GM12878 (cell line): Measurements from ENCODE around the gene ENSA. TPM values are rescaled to one million over a fixed set of nuclear protein-coding genes. Genes with fewer than 3 reads are reported as not detected.

Experiments used
- ASH2L ChIP-seq: fragments of 300-600, 200-600 bp; sonication (generic); IDR thresholded peaks from 2 replicates; pipeline ENCODE4 v1.6.1; 2017; ENCODE audit warnings: low read depth, mild to moderate bottlenecking, borderline replicate concordance
- CBFB ChIP-seq: IDR thresholded peaks from 2 replicates; pipeline ENCODE4 v1.6.1; 2016; ENCODE audit warnings: antibody characterized with exemption, low read depth
- CBX5 ChIP-seq: sonication (generic); IDR thresholded peaks from 2 replicates; pipeline ENCODE4 v1.6.1; 2016; ENCODE audit warnings: low read depth, moderate library complexity, mild to moderate bottlenecking, inconsistent platforms
- CREM ChIP-seq: IDR thresholded peaks from 2 replicates; pipeline ENCODE4 v1.6.1; 2014; ENCODE audit warnings: antibody characterized with exemption, low read depth
- ESRRA ChIP-seq: IDR thresholded peaks from 2 replicates; pipeline ENCODE4 v1.6.1; 2012; ENCODE audit warnings: mild to moderate bottlenecking, low read length, improper control_type of control experiment
- FOS ChIP-seq: IDR thresholded peaks from 3 replicates; pipeline ENCODE4 v1.6.1; 2011; ENCODE audit warnings: borderline replicate concordance; ENCODE audit not compliant: insufficient read length; ENCODE audit errors: extremely low read depth
- HDAC6 ChIP-seq: fragments of 200-600 bp; sonication (generic); IDR thresholded peaks from one replicate; pipeline ENCODE4 v1.8.0; 2017; ENCODE audit warnings: antibody characterized with exemption; ENCODE audit not compliant: unreplicated experiment
- IKZF1 ChIP-seq: fragments of 450-650 bp; conservative IDR thresholded peaks from 2 replicates; pipeline ENCODE4 v1.6.1; 2017; ENCODE audit warnings: antibody characterized with exemption, mild to moderate bottlenecking
- JUNB ChIP-seq: IDR thresholded peaks from 2 replicates; pipeline ENCODE4 v1.6.1; 2016; ENCODE audit warnings: antibody characterized with exemption, mild to moderate bottlenecking
- KAT2A ChIP-seq: conservative IDR thresholded peaks from 2 replicates; pipeline ENCODE4 v1.6.1; 2011; ENCODE audit warnings: low read depth, low read length; ENCODE audit not compliant: control insufficient read depth
- KDM1A ChIP-seq: fragments of 200-600 bp; sonication (generic); IDR thresholded peaks from 2 replicates; pipeline ENCODE4 v1.6.1; 2016; ENCODE audit warnings: borderline replicate concordance
- PAX5 ChIP-seq: IDR thresholded peaks from 2 replicates; pipeline ENCODE4 v1.6.1; 2011; ENCODE audit warnings: low read depth, low read length, borderline replicate concordance
- POU2F2 ChIP-seq: IDR thresholded peaks from 3 replicates; pipeline ENCODE4 v1.6.1; 2011; ENCODE audit warnings: low read depth, mild to moderate bottlenecking, low read length, borderline replicate concordance
- RELA ChIP-seq: fragments of 450-650 bp; IDR thresholded peaks from 2 replicates; pipeline ENCODE4 v1.8.0; 2014; ENCODE audit warnings: borderline replicate concordance; ENCODE audit not compliant: partially characterized antibody
- REST ChIP-seq: IDR thresholded peaks from 2 replicates; pipeline ENCODE4 v1.6.1; 2012; ENCODE audit warnings: mild to moderate bottlenecking, low read depth, low read length
- SMC3 ChIP-seq: IDR thresholded peaks from 2 replicates; pipeline ENCODE4 v1.6.1; 2011; ENCODE audit warnings: low read length, improper control_type of control experiment, borderline replicate concordance
- SPI1 ChIP-seq: IDR thresholded peaks from 2 replicates; pipeline ENCODE4 v1.6.1; 2011; ENCODE audit warnings: low read depth, mild to moderate bottlenecking, low read length, moderate library complexity, borderline replicate concordance; ENCODE audit not compliant: insufficient read depth
- SREBF1 ChIP-seq: IDR thresholded peaks from 2 replicates; pipeline ENCODE4 v1.6.1; 2012; ENCODE audit warnings: mild to moderate bottlenecking, low read length
- TCF7 ChIP-seq: IDR thresholded peaks from 2 replicates; pipeline ENCODE4 v1.6.1; 2014; ENCODE audit warnings: antibody characterized with exemption, borderline replicate concordance
- YY1 ChIP-seq: IDR thresholded peaks from 2 replicates; pipeline ENCODE4 v1.6.1; 2011; ENCODE audit warnings: low read depth, mild to moderate bottlenecking, low read length
- ZBED1 ChIP-seq: IDR thresholded peaks from 2 replicates; pipeline ENCODE4 v1.6.1; 2016; ENCODE audit warnings: borderline replicate concordance
- ZNF274 ChIP-seq: IDR thresholded peaks from one replicate; pipeline ENCODE4 v1.8.0; 2011; ENCODE audit not compliant: insufficient read length, insufficient read depth
- polyA plus RNA-seq, 11 experiments: library from polyadenylated mRNA; depleted of rRNA in 4 of 11; unstranded in 6 of 11; stranded (reverse) in 5 of 11; fragments of >200 nt; fragmentation: Nextera tagmentation in 4 of 11; fragmentation: Illumina TruSeq in 1 of 11; extraction: Ambion mirVana in 4 of 11; extraction: Trizol in 1 of 11; gene quantifications; 1 replicate in 1 of 11; 2 replicates in 10 of 11; pipeline versions ENCODE4 v1.2.1 to v1.2.3, GENCODE V29; 2011 to 2016; ENCODE audit warnings: inconsistent platforms in 2 of 11, missing spikeins in 2 of 11, low read depth in 1 of 11
- total RNA-seq, 4 experiments: library from RNA; depleted of rRNA in 3 of 4; stranded (reverse); fragments of >200 nt in 3 of 4; fragmentation: Illumina TruSeq in 1 of 4; extraction: Trizol in 1 of 4; gene quantifications; 2 replicates each; pipeline versions ENCODE4 v1.2.1 to v1.2.3, GENCODE V29; 2013 to 2021
- TF ChIP-seq, protein P1 (sequence below): fragments of 450-650 bp; IDR thresholded peaks from 2 replicates; pipeline ENCODE4 v1.6.1; 2017; ENCODE audit warnings: mild to moderate bottlenecking, low read depth, inconsistent platforms; ENCODE audit not compliant: poor library complexity, severe bottlenecking
- TF ChIP-seq, protein P2 (sequence below): IDR thresholded peaks from 2 replicates; pipeline ENCODE4 v1.6.1; 2012; ENCODE audit warnings: low read depth, low read length, improper control_type of control experiment
- TF ChIP-seq, protein P3 (sequence below): IDR thresholded peaks from 2 replicates; pipeline ENCODE4 v1.6.1; 2012; ENCODE audit warnings: low read length, inconsistent platforms

The ENSA gene
- total and polyA plus RNA-seq, 10 of the 15 experiments (the other 5 are each of a cell fraction or from before 2014, with no cell fraction given) = 56.1 to 605 (median 143) TPM

DNA sequence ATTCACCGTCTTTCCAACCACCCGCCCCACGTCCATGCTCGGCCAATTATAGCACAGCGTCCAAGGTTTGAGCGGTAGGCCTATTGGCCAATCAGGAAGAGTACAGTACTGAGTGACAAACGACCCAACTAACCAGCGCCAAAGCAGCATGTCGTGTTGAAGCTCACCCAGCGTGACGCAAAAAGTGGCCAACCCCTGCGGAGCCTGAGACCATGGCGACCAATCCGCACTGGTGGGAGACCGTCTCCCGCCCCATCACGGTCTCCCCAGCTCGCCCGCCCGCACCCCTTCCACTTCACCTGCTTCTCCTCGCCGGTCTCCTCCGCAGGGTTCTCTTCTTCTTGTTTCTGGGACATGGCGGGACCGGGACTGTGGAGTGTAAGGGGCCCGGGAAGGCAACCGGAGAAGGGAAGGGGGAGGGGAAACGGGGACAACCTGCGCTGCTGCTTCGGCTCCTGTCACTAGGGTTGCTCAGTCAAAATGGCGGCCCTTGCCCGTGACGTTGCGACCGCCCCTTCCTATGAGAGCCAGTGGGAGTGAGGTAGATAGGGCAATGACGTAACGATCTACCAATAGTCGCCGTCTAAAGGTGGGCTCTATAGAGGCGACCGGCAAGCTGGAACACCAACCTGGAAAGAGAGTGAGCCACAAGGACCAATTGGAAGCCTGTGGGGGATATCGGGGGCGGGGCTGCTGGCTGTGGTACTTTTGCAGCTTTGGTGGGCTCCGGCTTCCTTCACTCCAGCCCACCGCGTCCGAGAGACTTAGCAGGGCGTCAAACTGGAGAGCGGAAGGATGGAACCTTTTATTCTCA is at the start of gene ENSA (continued):
- TF ChIP-seq, protein P1, sequence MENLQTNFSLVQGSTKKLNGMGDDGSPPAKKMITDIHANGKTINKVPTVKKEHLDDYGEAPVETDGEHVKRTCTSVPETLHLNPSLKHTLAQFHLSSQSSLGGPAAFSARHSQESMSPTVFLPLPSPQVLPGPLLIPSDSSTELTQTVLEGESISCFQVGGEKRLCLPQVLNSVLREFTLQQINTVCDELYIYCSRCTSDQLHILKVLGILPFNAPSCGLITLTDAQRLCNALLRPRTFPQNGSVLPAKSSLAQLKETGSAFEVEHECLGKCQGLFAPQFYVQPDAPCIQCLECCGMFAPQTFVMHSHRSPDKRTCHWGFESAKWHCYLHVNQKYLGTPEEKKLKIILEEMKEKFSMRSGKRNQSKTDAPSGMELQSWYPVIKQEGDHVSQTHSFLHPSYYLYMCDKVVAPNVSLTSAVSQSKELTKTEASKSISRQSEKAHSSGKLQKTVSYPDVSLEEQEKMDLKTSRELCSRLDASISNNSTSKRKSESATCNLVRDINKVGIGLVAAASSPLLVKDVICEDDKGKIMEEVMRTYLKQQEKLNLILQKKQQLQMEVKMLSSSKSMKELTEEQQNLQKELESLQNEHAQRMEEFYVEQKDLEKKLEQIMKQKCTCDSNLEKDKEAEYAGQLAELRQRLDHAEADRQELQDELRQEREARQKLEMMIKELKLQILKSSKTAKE = peak; percentile 68
- no peak for TF ChIP-seq SPI1
- no peak for TF ChIP-seq KAT2A
- TF ChIP-seq SMC3 = no peak
- TF ChIP-seq CBX5 = no peak
- TF ChIP-seq ASH2L = no peak
- no peak for TF ChIP-seq REST
- TF ChIP-seq TCF7 = no peak
- no peak for TF ChIP-seq ZBED1
- TF ChIP-seq, protein P2, sequence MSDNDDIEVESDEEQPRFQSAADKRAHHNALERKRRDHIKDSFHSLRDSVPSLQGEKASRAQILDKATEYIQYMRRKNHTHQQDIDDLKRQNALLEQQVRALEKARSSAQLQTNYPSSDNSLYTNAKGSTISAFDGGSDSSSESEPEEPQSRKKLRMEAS = no peak
- TF ChIP-seq FOS = peak; percentile 97
- peak; percentile 10; the same call in 1 of the 2 replicates for TF ChIP-seq CBFB
- TF ChIP-seq SREBF1 = no peak
- 0 out of 2 replicates have a peak, but pooled peaks have one; percentile 32 for TF ChIP-seq ESRRA
- peak; percentile 31; the same call in 1 of the 2 replicates for TF ChIP-seq JUNB
- TF ChIP-seq YY1 = peak; percentile 97
- TF ChIP-seq CREM = peak; percentile 88
- TF ChIP-seq ZNF274 = no peak
- peak; percentile 100 for TF ChIP-seq PAX5
- TF ChIP-seq IKZF1 = 0 out of 2 replicates have a peak, but pooled peaks have one; percentile 37
- no peak for TF ChIP-seq HDAC6
- no peak for TF ChIP-seq KDM1A
- TF ChIP-seq POU2F2 = no peak; the same call in 2 of the 3 replicates
- peak; percentile 50 for TF ChIP-seq RELA
- TF ChIP-seq, protein P3, sequence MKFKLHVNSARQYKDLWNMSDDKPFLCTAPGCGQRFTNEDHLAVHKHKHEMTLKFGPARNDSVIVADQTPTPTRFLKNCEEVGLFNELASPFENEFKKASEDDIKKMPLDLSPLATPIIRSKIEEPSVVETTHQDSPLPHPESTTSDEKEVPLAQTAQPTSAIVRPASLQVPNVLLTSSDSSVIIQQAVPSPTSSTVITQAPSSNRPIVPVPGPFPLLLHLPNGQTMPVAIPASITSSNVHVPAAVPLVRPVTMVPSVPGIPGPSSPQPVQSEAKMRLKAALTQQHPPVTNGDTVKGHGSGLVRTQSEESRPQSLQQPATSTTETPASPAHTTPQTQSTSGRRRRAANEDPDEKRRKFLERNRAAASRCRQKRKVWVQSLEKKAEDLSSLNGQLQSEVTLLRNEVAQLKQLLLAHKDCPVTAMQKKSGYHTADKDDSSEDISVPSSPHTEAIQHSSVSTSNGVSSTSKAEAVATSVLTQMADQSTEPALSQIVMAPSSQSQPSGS = peak; percentile 100
